Central memory CD8-positive, alpha-beta T cell (primary cell): ENCODE measurements around the gene ELAVL2.

Source experiments
- ATAC-seq: fragments of 150-1000 bp; cut with Tn5 transposase; replicated peaks from 2 replicates; pipeline ENCODE4 v1.10.0; 2022; ENCODE audit warnings: mild to moderate bottlenecking, moderate FRiP score, moderate number of reproducible peaks; ENCODE audit not compliant: poor library complexity, severe bottlenecking; ENCODE audit errors: extremely low read depth
- DNase-seq, 2 donors: peaks; one replicate each; pipeline ENCODE4 v3.0.0; 2021; ENCODE audit warnings: low spot score in 2 of 2
- H3K27ac Mint-ChIP-seq: one replicate; pipeline ENCODE4 v1.8.0; 2022; ENCODE audit warnings: low read depth, mild to moderate bottlenecking, moderate library complexity, mixed read lengths
- H3K27me3 Mint-ChIP-seq: one replicate; pipeline ENCODE4 v1.8.0; 2022; ENCODE audit warnings: mixed read lengths
- H3K36me3 Mint-ChIP-seq: one replicate; pipeline ENCODE4 v1.8.0; 2022; ENCODE audit warnings: mild to moderate bottlenecking, moderate library complexity, mixed read lengths; ENCODE audit not compliant: insufficient read depth
- H3K4me1 Mint-ChIP-seq: one replicate; pipeline ENCODE4 v1.8.0; 2022; ENCODE audit warnings: mixed read lengths
- H3K4me3 Mint-ChIP-seq: one replicate; pipeline ENCODE4 v1.8.0; 2022; ENCODE audit warnings: mild to moderate bottlenecking, moderate library complexity, mixed read lengths
- H3K9me3 Mint-ChIP-seq: one replicate; pipeline ENCODE4 v1.8.0; 2022; ENCODE audit warnings: mixed read lengths

ELAVL2 gene

DNA sequence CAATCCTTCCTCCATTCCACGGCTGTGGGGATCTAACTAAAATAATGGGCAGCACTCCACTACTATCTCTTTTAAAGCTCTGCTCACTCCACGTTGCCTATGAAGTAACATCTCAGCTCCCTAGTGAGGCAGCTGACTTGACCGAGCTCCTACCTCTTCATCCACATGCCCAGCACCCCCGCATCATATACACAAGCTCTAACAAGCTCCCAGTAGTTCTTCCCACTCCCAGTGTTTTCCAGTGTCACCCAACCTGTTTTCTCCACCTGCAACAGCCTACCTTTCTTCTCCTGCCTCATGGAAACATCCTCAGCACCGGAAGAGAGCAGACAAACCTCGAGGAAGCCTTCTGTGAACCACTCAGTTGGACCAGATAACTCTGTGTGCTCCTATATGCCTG lies 50.5 kb downstream of the ELAVL2 start:
- H3K27ac Mint-ChIP-seq: no peak overlapping the region
- H3K9me3 Mint-ChIP-seq: peaks cover 27% of the 10 kb centered on the region
- H3K4me3 Mint-ChIP-seq: no peak overlapping the region

DNA sequence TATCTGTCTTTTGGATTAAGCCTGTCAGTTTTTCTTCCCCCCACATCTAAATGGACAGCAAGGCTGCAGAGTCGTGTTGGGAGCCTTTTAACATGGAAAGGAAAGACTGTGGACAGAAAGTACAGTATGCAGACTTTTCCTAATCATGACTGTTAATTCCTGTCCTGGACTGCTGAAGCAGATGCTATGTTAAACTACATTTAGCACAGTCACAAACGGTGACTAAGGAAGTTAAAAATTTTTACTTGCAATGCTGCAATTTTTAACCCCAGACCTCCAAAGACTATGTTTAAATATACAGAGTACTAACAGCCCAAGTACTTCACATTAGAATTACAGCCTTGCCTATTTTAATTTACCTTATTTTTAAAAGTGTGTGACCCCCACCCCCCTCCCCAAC lies 51.8 kb downstream of the ELAVL2 start:
- DNase-seq (no peak), ATAC-seq (no peak)
- Mint-ChIP-seq H3K4me1 (no peaks in the 10 kb centered on the region), H3K27ac (no peak overlapping the region), H3K9me3 (peaks cover 28% of the 10 kb centered on the region), H3K36me3 (no peaks in the 10 kb centered on the region), H3K4me3 (no peak overlapping the region), H3K27me3 (no peaks in the 10 kb centered on the region)

More for the DNA sequence above, 50.5 kb downstream of the ELAVL2 start:
- ATAC-seq (no peak), DNase-seq (no peak)
- H3K36me3 Mint-ChIP-seq: no peaks in the 10 kb centered on the region
- no peaks in the 10 kb centered on the region for H3K4me1 Mint-ChIP-seq
- no peaks in the 10 kb centered on the region for H3K27me3 Mint-ChIP-seq

DNA sequence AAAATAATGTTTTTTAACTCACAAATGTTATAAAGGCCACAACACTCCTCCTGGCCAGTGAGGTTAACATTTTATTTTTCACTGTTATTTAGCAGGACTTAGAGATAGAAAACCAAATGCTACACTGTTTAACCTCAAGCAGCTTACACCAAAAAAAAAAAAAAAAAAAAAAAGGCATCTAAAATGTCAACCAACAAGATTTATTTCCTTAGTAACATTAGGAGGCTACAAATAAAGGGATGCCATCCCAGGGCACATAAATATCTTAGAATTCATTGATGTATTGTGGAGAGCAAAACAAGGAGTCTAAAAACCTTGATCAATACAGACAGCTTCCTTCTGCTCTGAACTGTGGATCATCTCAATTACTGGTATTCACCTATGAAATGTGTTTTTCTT lies 53.7 kb downstream of the ELAVL2 start:
- H3K4me3 Mint-ChIP-seq: no peak overlapping the region
- DNase-seq (no peak), ATAC-seq (no peak)
- H3K27ac Mint-ChIP-seq: no peak overlapping the region
- H3K4me1 Mint-ChIP-seq: no peaks in the 10 kb centered on the region
- no peaks in the 10 kb centered on the region for H3K27me3 Mint-ChIP-seq
- peaks cover 36% of the 10 kb centered on the region for H3K9me3 Mint-ChIP-seq
- H3K36me3 Mint-ChIP-seq: no peaks in the 10 kb centered on the region

DNA sequence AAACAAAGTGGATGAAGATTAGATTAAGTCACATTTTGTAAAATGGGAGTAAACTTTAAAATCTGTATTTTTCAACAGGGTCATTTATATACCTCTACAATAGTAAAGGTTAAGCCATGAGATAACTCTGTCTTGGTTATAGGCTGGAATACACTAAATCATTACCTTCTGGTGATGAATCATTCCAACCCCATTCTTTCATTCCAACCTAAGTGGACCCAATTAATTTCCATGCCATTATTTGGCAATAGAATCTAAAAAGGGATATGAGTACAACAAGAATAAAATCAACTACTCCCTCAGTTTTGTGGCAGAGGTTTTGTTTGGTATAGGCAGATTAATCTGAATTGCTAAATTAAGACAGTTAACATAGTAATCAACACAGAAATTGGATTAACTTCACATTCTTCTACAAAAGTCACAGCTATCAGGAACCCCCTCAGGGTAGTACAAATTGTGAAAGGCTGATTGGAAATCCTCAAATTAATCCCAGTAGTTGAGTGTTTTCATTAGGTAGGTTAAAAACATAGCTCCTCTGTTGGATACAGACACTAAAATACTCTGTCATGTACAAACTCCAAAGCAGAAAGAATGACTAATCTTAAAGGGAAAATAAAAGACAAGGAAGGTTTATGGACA lies 54.2 kb downstream of the ELAVL2 start:
- no peaks in the 10 kb centered on the region for H3K4me1 Mint-ChIP-seq
- no peak overlapping the region for H3K27ac Mint-ChIP-seq
- DNase-seq (no peak), ATAC-seq (no peak)
- H3K36me3 Mint-ChIP-seq: no peaks in the 10 kb centered on the region
- H3K9me3 Mint-ChIP-seq: peaks cover 33% of the 10 kb centered on the region
- H3K27me3 Mint-ChIP-seq: no peaks in the 10 kb centered on the region
- no peak overlapping the region for H3K4me3 Mint-ChIP-seq

DNA sequence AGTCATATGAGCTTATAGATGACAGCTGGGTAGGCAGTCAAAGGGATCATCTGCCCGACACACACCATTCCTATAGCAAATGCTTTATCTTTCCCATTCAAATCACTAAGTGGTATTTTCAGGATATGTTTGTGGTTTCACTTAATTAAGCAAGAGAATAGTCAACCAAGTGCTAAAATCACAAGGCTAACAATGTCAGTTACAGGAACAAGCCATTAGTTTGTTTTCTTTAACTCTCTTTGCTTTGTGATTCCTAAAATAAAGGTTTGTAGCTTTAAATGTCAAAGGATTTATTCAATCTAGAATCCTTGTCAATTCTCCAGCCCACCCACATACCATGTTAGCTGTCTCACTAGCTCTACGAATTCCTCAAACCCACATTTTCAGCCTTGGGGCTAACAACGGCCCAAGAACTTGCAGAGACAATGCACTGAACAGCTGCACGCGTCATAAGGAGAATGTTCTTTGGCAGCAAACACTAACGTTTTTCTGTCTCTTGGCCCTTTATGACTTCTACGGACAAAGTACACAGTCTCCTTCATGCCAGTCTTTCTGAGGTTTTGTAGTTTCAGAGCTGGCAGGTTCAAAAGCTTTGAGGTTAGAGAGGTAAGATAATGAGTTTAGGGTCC lies 56.6 kb downstream of the ELAVL2 start:
- DNase-seq (no peak), ATAC-seq (no peak)
- Mint-ChIP-seq H3K4me3 (no peak overlapping the region), H3K9me3 (peaks cover 21% of the 10 kb centered on the region), H3K36me3 (no peaks in the 10 kb centered on the region), H3K27ac (no peak overlapping the region), H3K27me3 (no peaks in the 10 kb centered on the region), H3K4me1 (no peaks in the 10 kb centered on the region)

DNA sequence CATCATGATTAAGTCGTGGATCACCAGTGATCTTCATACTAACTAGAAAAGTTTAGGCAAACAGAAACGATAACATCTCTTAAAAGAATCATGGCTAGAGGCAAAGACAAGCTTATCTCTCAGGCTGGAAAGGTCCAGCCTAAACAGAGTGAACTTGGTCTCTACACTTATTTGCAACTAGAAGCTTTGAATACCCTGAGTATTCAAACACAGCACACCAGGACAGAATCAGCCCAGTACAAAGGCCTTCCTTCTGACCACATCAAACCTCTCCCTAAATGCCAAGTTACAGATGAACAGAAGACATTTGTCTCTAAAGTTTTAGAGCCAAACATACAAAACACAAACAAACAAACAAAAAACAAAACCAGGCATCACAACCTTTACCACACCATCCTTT lies 57.2 kb downstream of the ELAVL2 start:
- Mint-ChIP-seq H3K27me3 (no peaks in the 10 kb centered on the region), H3K4me3 (no peak overlapping the region), H3K36me3 (no peaks in the 10 kb centered on the region), H3K4me1 (no peaks in the 10 kb centered on the region), H3K27ac (no peak overlapping the region), H3K9me3 (peaks cover 21% of the 10 kb centered on the region)
- ATAC-seq (no peak), DNase-seq (no peak)

DNA sequence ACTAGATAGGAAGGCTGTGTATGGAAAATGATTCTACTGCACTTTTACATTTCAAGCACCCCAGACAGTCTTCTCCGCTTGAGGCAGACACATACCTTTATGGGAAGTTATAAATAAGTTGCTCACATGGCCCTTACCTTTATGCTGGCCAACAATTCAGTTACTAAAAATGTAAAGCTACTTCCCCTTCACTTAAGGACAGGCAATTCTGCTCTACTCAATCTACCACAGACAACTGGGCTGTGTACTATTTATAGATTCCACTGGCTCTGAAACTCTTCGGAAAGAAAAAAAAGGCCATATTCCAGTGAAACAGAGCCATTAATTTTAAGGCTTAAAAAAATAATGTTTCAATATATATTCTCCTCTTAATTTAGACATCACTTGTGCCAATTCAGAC lies 59.4 kb downstream of the ELAVL2 start:
- Mint-ChIP-seq H3K4me3 (no peak overlapping the region), H3K27me3 (no peaks in the 10 kb centered on the region), H3K27ac (no peak overlapping the region), H3K4me1 (no peaks in the 10 kb centered on the region), H3K9me3 (peaks cover 21% of the 10 kb centered on the region), H3K36me3 (no peaks in the 10 kb centered on the region)
- DNase-seq: no peak
- ATAC-seq: no peak

DNA sequence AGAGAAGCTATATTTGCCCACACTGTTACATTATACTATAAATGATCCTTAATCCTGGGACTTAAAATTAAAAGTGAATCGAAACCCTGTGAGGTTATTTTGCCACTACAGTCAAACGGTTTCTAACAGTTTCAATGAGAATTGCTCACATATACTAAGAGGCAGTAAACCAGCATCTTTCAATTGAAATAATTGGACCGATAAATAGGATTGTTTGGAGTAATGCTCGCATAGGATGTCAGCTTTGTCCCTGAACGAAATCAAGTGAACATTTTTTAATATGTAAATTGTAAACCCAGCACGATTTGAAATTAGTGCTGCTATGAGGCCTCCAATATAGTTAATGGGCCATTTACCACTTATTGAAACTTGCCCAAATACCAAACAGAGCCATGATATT lies 60.5 kb downstream of the ELAVL2 start:
- H3K36me3 Mint-ChIP-seq: no peaks in the 10 kb centered on the region
- ATAC-seq: no peak

DNA sequence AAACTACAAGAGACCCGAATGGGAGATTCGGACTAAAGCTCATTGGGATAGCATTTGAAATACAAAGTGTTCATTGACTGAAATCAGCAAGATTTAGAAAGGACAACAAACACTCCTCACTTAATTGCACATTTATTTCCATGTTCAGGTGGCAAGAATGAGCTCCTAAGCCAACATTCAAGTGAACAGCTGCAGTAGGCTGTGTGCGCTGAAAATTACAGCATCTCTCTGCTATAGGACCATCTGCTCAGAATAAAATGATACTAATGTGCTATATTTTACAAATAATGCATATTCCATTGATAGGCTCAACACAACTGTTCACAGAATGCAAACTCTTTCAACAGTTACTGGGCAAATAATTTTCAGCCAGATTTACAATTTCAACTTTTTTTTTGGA lies 61.8 kb downstream of the ELAVL2 start:
- no peak for ATAC-seq
- no peak overlapping the region for H3K4me3 Mint-ChIP-seq
- no peak for DNase-seq
- no peak overlapping the region for H3K27ac Mint-ChIP-seq
- H3K4me1 Mint-ChIP-seq: no peaks in the 10 kb centered on the region
- peaks cover 14% of the 10 kb centered on the region for H3K9me3 Mint-ChIP-seq
- no peaks in the 10 kb centered on the region for H3K36me3 Mint-ChIP-seq
- H3K27me3 Mint-ChIP-seq: no peaks in the 10 kb centered on the region

More for the DNA sequence above, 60.5 kb downstream of the ELAVL2 start:
- DNase-seq: no peak
- H3K4me3 Mint-ChIP-seq: no peak overlapping the region
- H3K9me3 Mint-ChIP-seq: peaks cover 15% of the 10 kb centered on the region
- H3K27ac Mint-ChIP-seq: no peak overlapping the region
- H3K4me1 Mint-ChIP-seq: no peaks in the 10 kb centered on the region
- H3K27me3 Mint-ChIP-seq: no peaks in the 10 kb centered on the region

DNA sequence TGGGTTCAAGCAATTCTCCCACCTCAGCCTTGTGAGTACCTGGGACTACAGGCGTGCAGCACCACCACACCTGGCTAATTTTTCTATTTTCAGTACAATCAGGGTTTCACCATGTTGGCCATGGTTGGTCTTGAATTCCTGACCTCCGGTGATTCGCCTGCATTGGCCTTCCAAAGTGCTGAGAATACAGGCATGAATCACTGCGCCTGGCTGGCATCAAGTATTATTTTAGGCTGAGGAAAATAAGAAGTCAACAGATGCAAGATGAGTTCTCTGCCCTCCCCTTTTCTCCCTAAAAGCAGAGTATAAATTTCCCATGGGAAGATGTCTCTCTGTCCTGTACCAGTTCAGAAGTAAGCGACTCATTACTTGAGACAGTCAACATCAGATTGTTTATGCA lies 71.5 kb downstream of the ELAVL2 start:
- Mint-ChIP-seq H3K4me1 (no peaks in the 10 kb centered on the region), H3K27me3 (no peaks in the 10 kb centered on the region), H3K4me3 (no peak overlapping the region), H3K27ac (no peak overlapping the region), H3K9me3 (peaks cover 6% of the 10 kb centered on the region), H3K36me3 (no peaks in the 10 kb centered on the region)
- DNase-seq: no peak
- no peak for ATAC-seq

DNA sequence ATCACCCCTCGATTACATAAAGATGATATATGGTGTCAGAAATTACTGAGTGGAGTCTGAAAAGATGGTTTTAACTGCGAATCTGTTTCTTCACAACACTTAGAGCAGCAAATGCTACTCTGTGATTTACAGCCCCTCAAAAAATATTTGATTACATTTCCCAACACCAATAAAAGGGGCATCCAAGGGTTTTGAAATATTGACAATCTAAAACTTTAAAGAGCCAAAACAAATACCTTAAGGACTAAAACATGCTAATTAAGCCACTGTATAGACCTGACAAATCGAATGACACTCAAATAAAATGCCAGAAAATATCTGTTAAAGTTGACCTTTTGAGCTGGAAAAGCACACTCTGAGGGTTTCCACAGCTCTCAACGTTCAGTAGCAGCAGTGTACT lies 73.2 kb downstream of the ELAVL2 start:
- peaks cover 18% of the 10 kb centered on the region for H3K9me3 Mint-ChIP-seq
- H3K36me3 Mint-ChIP-seq: no peaks in the 10 kb centered on the region
- ATAC-seq (no peak), DNase-seq (no peak)
- H3K4me3 Mint-ChIP-seq: no peak overlapping the region
- H3K4me1 Mint-ChIP-seq: no peaks in the 10 kb centered on the region
- H3K27me3 Mint-ChIP-seq: no peaks in the 10 kb centered on the region
- H3K27ac Mint-ChIP-seq: no peak overlapping the region

DNA sequence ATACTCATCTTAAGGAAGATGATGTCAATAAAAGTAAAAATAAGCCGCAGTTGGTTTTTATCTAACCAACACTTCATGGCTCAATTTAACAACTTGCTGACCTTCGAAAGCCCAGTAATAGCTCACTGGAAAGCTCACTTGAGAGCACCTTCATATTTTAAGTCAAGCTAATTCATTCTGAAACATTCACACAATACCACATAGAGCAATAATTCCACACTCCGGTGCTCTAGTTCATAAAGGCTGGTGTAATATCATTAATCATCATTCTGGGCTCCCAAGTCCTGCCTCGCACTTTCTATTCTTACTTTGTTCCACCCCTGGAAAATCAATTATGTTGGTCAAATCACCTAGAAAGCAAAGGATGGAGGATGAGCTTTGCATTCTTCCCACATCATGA lies 74.4 kb downstream of the ELAVL2 start:
- no peaks in the 10 kb centered on the region for H3K36me3 Mint-ChIP-seq
- H3K9me3 Mint-ChIP-seq: peaks cover 18% of the 10 kb centered on the region
- H3K4me3 Mint-ChIP-seq: no peak overlapping the region
- ATAC-seq: no peak
- no peaks in the 10 kb centered on the region for H3K4me1 Mint-ChIP-seq
- no peak overlapping the region for H3K27ac Mint-ChIP-seq
- H3K27me3 Mint-ChIP-seq: no peaks in the 10 kb centered on the region
- DNase-seq: no peak

DNA sequence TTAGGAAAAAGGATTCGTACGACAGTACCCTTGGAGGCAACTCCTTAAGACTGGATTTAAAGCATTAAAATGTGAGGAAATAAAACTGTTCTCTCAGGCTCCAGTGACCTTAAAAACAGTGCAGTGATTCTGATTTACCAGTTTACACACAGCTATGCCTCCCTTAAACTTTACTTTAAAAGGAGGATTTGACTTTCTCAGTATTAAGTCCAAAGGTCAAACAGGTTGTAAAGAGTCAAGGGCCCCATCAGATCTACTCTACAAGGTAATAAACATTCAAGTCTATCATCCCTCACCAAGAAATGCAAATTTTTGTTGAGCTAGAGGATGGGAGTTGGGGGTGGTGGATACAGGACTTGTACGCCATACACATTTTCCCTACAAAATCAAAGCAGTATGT lies 75.2 kb downstream of the ELAVL2 start:
- H3K4me1 Mint-ChIP-seq: no peaks in the 10 kb centered on the region
- H3K27ac Mint-ChIP-seq: no peak overlapping the region
- H3K27me3 Mint-ChIP-seq: no peaks in the 10 kb centered on the region
- H3K4me3 Mint-ChIP-seq: no peak overlapping the region
- H3K36me3 Mint-ChIP-seq: no peaks in the 10 kb centered on the region
- ATAC-seq: no peak
- DNase-seq: no peak
- peaks cover 13% of the 10 kb centered on the region for H3K9me3 Mint-ChIP-seq
